ENCODE results near the gene PARD6G. TPM values are rescaled to one million over a fixed set of nuclear protein-coding genes. Genes with fewer than 3 reads are reported as not detected.

PARD6G gene
- total RNA-seq, 1 experiment from 2014 or later, result 0.15 TPM

- BruUV-seq (replicated peaks), result no TSS peak
- Histone ChIP-seq H3K27ac (no peak overlapping the region), H3K9me3 (ENCODE audit: insufficient read depth, low read depth) (no peaks in the 10 kb centered on the region), H3K36me3 (ENCODE audit: low read depth) (no peaks in the 10 kb centered on the region), H3K4me2 (no peak overlapping the region), H2AFZ (no peak overlapping the region), H3K4me3 (no peak overlapping the region), H3K27me3 (ENCODE audit: insufficient read depth, low read depth) (no peaks in the 10 kb centered on the region), H3K4me1 (replicated peaks; ENCODE audit: insufficient read depth) (no peaks in the 10 kb centered on the region), H4K20me1 (ENCODE audit: insufficient read depth) (no peaks in the 10 kb centered on the region; the same call in 1 of the 2 replicates), H3K79me2 (ENCODE audit: low read depth) (no peaks in the 10 kb centered on the region), H3F3A (ENCODE audit: insufficient read depth, low read depth) (no peaks in the 10 kb centered on the region), H3K9me2 (ENCODE audit: insufficient read depth) (no peaks in the 10 kb centered on the region)
- ChIA-PET POLR2A (ENCODE audit: unreplicated experiment) (no interaction called here), CTCF (no interaction called here)
- TF ChIP-seq CTCF (conservative IDR thresholded peaks at IDR 0.05) (no peak), EZH2 (IDR thresholded peaks at IDR 0.05; ENCODE audit: low read depth) (no peak)
- intact Hi-C loops (cut with micrococcal nuclease; ENCODE audit: unreplicated experiment), result no loop called here
- no peak for DNase-seq
These were observed 3.5 kb upstream of the PARD6G start for GRCh38 chr18:80250740-80251364.

GRCh38 chr18:80249217-80250093 lies 2.1 kb upstream of the PARD6G start:
- Histone ChIP-seq H4K20me1 (ENCODE audit: insufficient read depth) (no peaks in the 10 kb centered on the region; the same call in 1 of the 2 replicates), H3K79me2 (ENCODE audit: low read depth) (no peaks in the 10 kb centered on the region), H3K9me3 (ENCODE audit: insufficient read depth, low read depth) (no peaks in the 10 kb centered on the region), H3K4me1 (replicated peaks; ENCODE audit: insufficient read depth) (no peaks in the 10 kb centered on the region), H3K4me3 (no peak overlapping the region), H3K36me3 (ENCODE audit: low read depth) (no peaks in the 10 kb centered on the region), H2AFZ (no peak overlapping the region), H3K27ac (no peak overlapping the region), H3K27me3 (ENCODE audit: insufficient read depth, low read depth) (no peaks in the 10 kb centered on the region), H3K4me2 (no peak overlapping the region), H3K9me2 (ENCODE audit: insufficient read depth) (no peaks in the 10 kb centered on the region), H3F3A (ENCODE audit: insufficient read depth, low read depth) (no peaks in the 10 kb centered on the region)
- POLR2A ChIA-PET (ENCODE audit: unreplicated experiment), result no interaction called here
- no TSS peak for BruUV-seq (replicated peaks)
- intact Hi-C loops (cut with micrococcal nuclease; ENCODE audit: unreplicated experiment), result no loop called here
- DNase-seq, result no peak
- TF ChIP-seq CTCF (conservative IDR thresholded peaks at IDR 0.05) (no peak), EZH2 (IDR thresholded peaks at IDR 0.05; ENCODE audit: low read depth) (no peak)
- CTCF ChIA-PET, result no interaction called here

- no peak for DNase-seq
- no TSS peak for BruUV-seq (replicated peaks)
- intact Hi-C loops (cut with micrococcal nuclease; ENCODE audit: unreplicated experiment), result no loop called here
These were observed 595 bp downstream of the PARD6G start for GRCh38 chr18:80246445-80247392.

More at GRCh38 chr18:80246445-80247392, 595 bp downstream of the PARD6G start:
- no peaks in the 10 kb centered on the region for H3K9me2 ChIP-seq (ENCODE audit: insufficient read depth)
- peak overlapping the region; percentile 44 for H3K4me2 ChIP-seq
- H3K27ac ChIP-seq, result no peak overlapping the region
- no peaks in the 10 kb centered on the region for H3K9me3 ChIP-seq (ENCODE audit: insufficient read depth, low read depth)
- H3K4me1 ChIP-seq (replicated peaks; ENCODE audit: insufficient read depth), result no peaks in the 10 kb centered on the region
- H3F3A ChIP-seq (ENCODE audit: insufficient read depth, low read depth), result no peaks in the 10 kb centered on the region
- H2AFZ ChIP-seq, result no peak overlapping the region
- H3K27me3 ChIP-seq (ENCODE audit: insufficient read depth, low read depth), result no peaks in the 10 kb centered on the region
- POLR2A ChIA-PET (ENCODE audit: unreplicated experiment), result interaction anchor here (0.6 kb wide), 1 partner anchor 178 kb away, joined by 4 read pairs; no protein-coding TSS in a partner anchor
- H3K36me3 ChIP-seq (ENCODE audit: low read depth), result no peaks in the 10 kb centered on the region
- no peaks in the 10 kb centered on the region; the same call in 1 of the 2 replicates for H4K20me1 ChIP-seq (ENCODE audit: insufficient read depth)
- CTCF ChIA-PET, result no interaction called here
- no peak for TF ChIP-seq EZH2 (IDR thresholded peaks at IDR 0.05; ENCODE audit: low read depth)
- TF ChIP-seq CTCF (conservative IDR thresholded peaks at IDR 0.05), result no peak
- no peaks in the 10 kb centered on the region for H3K79me2 ChIP-seq (ENCODE audit: low read depth)
- peak overlapping the region; percentile 40; the same call in 1 of the 2 replicates for H3K4me3 ChIP-seq
